Left hindlimb (tissue), 1 donor: ENCODE measurements around the gene KCNJ11.

Experiments
- DNase-seq: peaks from one replicate; pipeline ENCODE4 v3.0.0-alpha.2; 2018

KCNJ11 gene

GRCh38 chr11:17389211-17389956 is 925 bp upstream of the KCNJ11 start:
- DNase-seq: peak; percentile 66

GRCh38 chr11:17387811-17388210 is 648 bp downstream of the KCNJ11 start:
- DNase-seq: no peak

GRCh38 chr11:17387254-17387653 is 1.2 kb downstream of the KCNJ11 start:
- DNase-seq: no peak

- DNase-seq: no peak
These were observed 2.0 kb downstream of the KCNJ11 start for GRCh38 chr11:17386331-17387084.

- DNase-seq: no peak
These were observed 2.5 kb downstream of the KCNJ11 start for GRCh38 chr11:17385926-17386325.

GRCh38 chr11:17385492-17385891 is 3.0 kb downstream of the KCNJ11 start:
- no peak for DNase-seq

- peak; percentile 77 for DNase-seq
These were observed 4.4 kb downstream of the KCNJ11 start for GRCh38 chr11:17384002-17384511.

- DNase-seq: no peak
These were observed 5.0 kb downstream of the KCNJ11 start for GRCh38 chr11:17383461-17383860.

GRCh38 chr11:17382046-17382728 is 6.3 kb downstream of the KCNJ11 start:
- DNase-seq: no peak

GRCh38 chr11:17381156-17381555 is 7.3 kb downstream of the KCNJ11 start:
- no peak for DNase-seq

GRCh38 chr11:17379383-17380180 is 8.9 kb downstream of the KCNJ11 start:
- no peak for DNase-seq

- no peak for DNase-seq
These were observed 9.8 kb downstream of the KCNJ11 start for GRCh38 chr11:17378655-17379054.

- no peak for DNase-seq
These were observed 12.0 kb downstream of the KCNJ11 start for GRCh38 chr11:17376493-17376892.

GRCh38 chr11:17375547-17375946 is 12.9 kb downstream of the KCNJ11 start:
- DNase-seq: no peak

- no peak for DNase-seq
These were observed 16.8 kb downstream of the KCNJ11 start for GRCh38 chr11:17371614-17372013.

GRCh38 chr11:17369684-17370243 is 18.7 kb downstream of the KCNJ11 start:
- DNase-seq: no peak

- no peak for DNase-seq
These were observed 19.4 kb downstream of the KCNJ11 start for GRCh38 chr11:17369094-17369493.

GRCh38 chr11:17368551-17368950 is 19.9 kb downstream of the KCNJ11 start:
- no peak for DNase-seq

GRCh38 chr11:17366495-17366894 is 22.0 kb downstream of the KCNJ11 start:
- DNase-seq: no peak

- peak; percentile 42 for DNase-seq
These were observed 33.9 kb downstream of the KCNJ11 start for GRCh38 chr11:17354601-17354991.

GRCh38 chr11:17353821-17354600 is 34.4 kb downstream of the KCNJ11 start:
- DNase-seq: no peak
